Keratinocyte (primary cell): Measurements from ENCODE around the gene NUDT12. TPM values are rescaled to one million over a fixed set of nuclear protein-coding genes. Genes with fewer than 3 reads are reported as not detected.
A peak's percentile ranks its signal among the peaks of the same experiment; 100 is the strongest.

Experiments used
- DNase-seq: peaks from one replicate; pipeline ENCODE4 v3.0.0-alpha.2; 2011; ENCODE audit warnings: low read depth, missing footprints, low spot score
- FAIRE-seq: peaks from 2 replicates; lab custom pipeline; 2011; peaks lifted over from hg19 to GRCh38; lab: Jason Lieb, UNC
- H2AFZ ChIP-seq: 2 replicates; pipeline ENCODE4 v1.6.0; 2012; ENCODE audit warnings: low read length, control low read depth, inconsistent platforms; ENCODE audit not compliant: control insufficient read depth
- H3K27ac ChIP-seq: 2 replicates; pipeline ENCODE4 v1.5.1; 2011; ENCODE audit warnings: low read length; ENCODE audit not compliant: control insufficient read depth, insufficient read depth
- H3K27me3 ChIP-seq: 3 replicates; pipeline ENCODE4 v1.6.0; 2011; ENCODE audit warnings: low read length; ENCODE audit not compliant: control insufficient read depth, insufficient read depth; ENCODE audit errors: extremely low read depth
- H3K36me3 ChIP-seq, 2 experiments: 2 replicates in 1 of 2; 3 replicates in 1 of 2; pipeline ENCODE4 v1.5.1; 2011; ENCODE audit warnings: low read length in 2 of 2, mild to moderate bottlenecking in 1 of 2; ENCODE audit not compliant: control insufficient read depth in 2 of 2, insufficient read depth in 2 of 2; ENCODE audit errors: extremely low read depth in 1 of 2
- H3K4me1 ChIP-seq: 3 replicates; pipeline ENCODE4 v1.5.1; 2011; ENCODE audit warnings: low read length; ENCODE audit not compliant: control insufficient read depth, insufficient read depth; ENCODE audit errors: extremely low read depth
- H3K4me2 ChIP-seq: 3 replicates; pipeline ENCODE4 v1.6.0; 2011; ENCODE audit warnings: low read depth, low read length; ENCODE audit not compliant: control insufficient read depth, insufficient read depth; ENCODE audit errors: extremely low read depth
- H3K4me3 ChIP-seq, 3 experiments: fragments of 200-600 bp in 1 of 3; sonication (generic) in 1 of 3; 2 replicates in 2 of 3; 3 replicates in 1 of 3; pipeline ENCODE4 v1.5.1; 2011 to 2016; ENCODE audit warnings: low read length in 3 of 3, mild to moderate bottlenecking in 3 of 3, control low read depth in 2 of 3, inconsistent platforms in 1 of 3, low read depth in 1 of 3, mixed read lengths in 1 of 3, mixed run types in 1 of 3, moderate library complexity in 1 of 3; ENCODE audit not compliant: control insufficient read depth in 2 of 3, insufficient read depth in 2 of 3; ENCODE audit errors: extremely low read depth in 1 of 3
- H3K79me2 ChIP-seq: 2 replicates; pipeline ENCODE4 v1.6.0; 2012; ENCODE audit warnings: low read length; ENCODE audit not compliant: control insufficient read depth, insufficient read depth
- H3K9ac ChIP-seq: 3 replicates; pipeline ENCODE4 v1.6.0; 2011; ENCODE audit warnings: low read length; ENCODE audit not compliant: control insufficient read depth, insufficient read depth; ENCODE audit errors: extremely low read depth
- H3K9me1 ChIP-seq: 3 replicates; pipeline ENCODE4 v1.6.0; 2011; ENCODE audit warnings: low read length; ENCODE audit not compliant: control insufficient read depth, insufficient read depth; ENCODE audit errors: extremely low read depth
- H3K9me3 ChIP-seq: 2 replicates; pipeline ENCODE4 v1.5.1; 2012; ENCODE audit warnings: low read depth, low read length; ENCODE audit not compliant: control insufficient read depth
- H4K20me1 ChIP-seq: 3 replicates; pipeline ENCODE4 v1.6.0; 2011; ENCODE audit warnings: low read length; ENCODE audit not compliant: control insufficient read depth, insufficient read depth; ENCODE audit errors: extremely low read depth
- EZH2 ChIP-seq: IDR thresholded peaks from one replicate; pipeline ENCODE4 v1.6.1; 2012; ENCODE audit warnings: inconsistent platforms, mild to moderate bottlenecking, low read length, moderate library complexity
- dilution Hi-C: fragments of 300-500 bp; cut with MboI; formaldehyde crosslinking; loops from one replicate; pipeline ENCODE4 v1.7.0; 2020; ENCODE audit warnings: low sequenced_read_pairs; ENCODE audit not compliant: extremely low pct_ligation_motif_present
- polyA plus RNA-seq, 5 experiments: library from polyadenylated mRNA; depleted of rRNA in 3 of 5; stranded (reverse) in 3 of 5; stranded (forward) in 1 of 5; unstranded in 1 of 5; fragments of >200 nt; gene quantifications; 1 replicate in 1 of 5; 2 replicates in 3 of 5; 3 replicates in 1 of 5; pipeline versions ENCODE4 v1.2.1 to v1.2.3, GENCODE V29; 2011 to 2012; ENCODE audit warnings: missing spikeins in 2 of 5, low read depth in 1 of 5, low replicate concordance in 1 of 5
- TF ChIP-seq, protein P1 (sequence below), 3 experiments: IDR thresholded peaks in 1 of 3; conservative IDR thresholded peaks in 1 of 3; optimal IDR thresholded peaks in 1 of 3; 2 replicates in 2 of 3; 3 replicates in 1 of 3; pipeline versions ENCODE3 to v1.5.1; 2011; ENCODE audit warnings: low read length in 3 of 3, mild to moderate bottlenecking in 3 of 3, moderate library complexity in 2 of 3, control low read depth in 1 of 3, inconsistent platforms in 1 of 3; ENCODE audit not compliant: insufficient read depth in 2 of 3; ENCODE audit errors: extremely low read depth in 1 of 3

The NUDT12 gene
- polyA plus RNA-seq, 1 donor (not counting 4 experiments of a cell fraction or from before 2014, with no cell fraction given): 17.6 TPM

DNA sequence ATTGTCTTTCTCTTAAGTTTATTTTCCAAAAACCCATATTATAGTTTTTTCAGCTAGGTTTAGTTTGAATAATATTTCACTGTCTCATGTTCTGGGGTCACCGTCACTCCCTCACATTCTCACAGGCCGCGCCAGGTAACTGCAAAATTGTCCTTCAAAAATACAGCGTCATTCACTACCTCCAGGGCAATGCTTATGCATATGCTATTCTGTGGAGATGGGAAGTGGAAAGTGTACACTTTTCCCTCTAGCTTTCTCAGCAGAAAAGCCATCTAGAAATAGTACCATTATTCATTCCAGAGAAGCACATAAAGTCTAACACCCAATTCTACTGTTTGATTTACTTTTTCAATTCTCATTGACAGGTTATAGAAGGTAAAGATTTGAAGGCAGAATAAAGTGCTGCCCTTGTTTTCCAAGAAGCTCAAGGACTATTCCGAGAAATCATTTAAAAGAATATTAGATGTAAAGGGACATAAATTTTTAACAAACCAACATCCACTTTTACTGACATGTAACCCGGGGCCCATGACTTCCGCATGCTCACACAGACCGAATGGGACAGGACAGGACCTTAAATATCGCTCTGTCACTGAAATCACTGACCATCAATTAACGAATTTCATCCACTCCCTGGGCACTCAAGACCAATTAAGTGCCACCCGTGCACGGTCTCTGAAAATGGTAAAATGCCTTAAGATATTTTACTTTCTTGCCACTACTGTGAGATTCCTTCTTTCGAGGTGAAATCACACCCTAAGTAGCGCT is 720 bp downstream of the NUDT12 start:
- Histone ChIP-seq H3K27me3 (no peaks in the 10 kb centered on the region), H3K36me3 (peaks cover 4 to 7% of the 10 kb centered on the region in 2 experiments), H3K9ac (peak overlapping the region; percentile 87), H3K4me1 (peaks cover 6% of the 10 kb centered on the region), H4K20me1 (no peaks in the 10 kb centered on the region), H3K9me3 (no peaks in the 10 kb centered on the region), H3K4me2 (peak overlapping the region; percentile 93), H3K27ac (peak overlapping the region; percentile 87), H2AFZ (peak overlapping the region; percentile 85), H3K79me2 (peaks cover 3% of the 10 kb centered on the region), H3K9me1 (no peaks in the 10 kb centered on the region), H3K4me3 (peak overlapping the region; percentile 65 to 91 (median 88))
- FAIRE-seq: no peak
- DNase-seq: no peak
- dilution Hi-C loops: no loop called here
- TF ChIP-seq, protein P1, sequence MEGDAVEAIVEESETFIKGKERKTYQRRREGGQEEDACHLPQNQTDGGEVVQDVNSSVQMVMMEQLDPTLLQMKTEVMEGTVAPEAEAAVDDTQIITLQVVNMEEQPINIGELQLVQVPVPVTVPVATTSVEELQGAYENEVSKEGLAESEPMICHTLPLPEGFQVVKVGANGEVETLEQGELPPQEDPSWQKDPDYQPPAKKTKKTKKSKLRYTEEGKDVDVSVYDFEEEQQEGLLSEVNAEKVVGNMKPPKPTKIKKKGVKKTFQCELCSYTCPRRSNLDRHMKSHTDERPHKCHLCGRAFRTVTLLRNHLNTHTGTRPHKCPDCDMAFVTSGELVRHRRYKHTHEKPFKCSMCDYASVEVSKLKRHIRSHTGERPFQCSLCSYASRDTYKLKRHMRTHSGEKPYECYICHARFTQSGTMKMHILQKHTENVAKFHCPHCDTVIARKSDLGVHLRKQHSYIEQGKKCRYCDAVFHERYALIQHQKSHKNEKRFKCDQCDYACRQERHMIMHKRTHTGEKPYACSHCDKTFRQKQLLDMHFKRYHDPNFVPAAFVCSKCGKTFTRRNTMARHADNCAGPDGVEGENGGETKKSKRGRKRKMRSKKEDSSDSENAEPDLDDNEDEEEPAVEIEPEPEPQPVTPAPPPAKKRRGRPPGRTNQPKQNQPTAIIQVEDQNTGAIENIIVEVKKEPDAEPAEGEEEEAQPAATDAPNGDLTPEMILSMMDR (optimal IDR thresholded peaks at IDR 0.05 in 1 of 3, IDR thresholded peaks at IDR 0.05 in 1 of 3, conservative IDR thresholded peaks at IDR 0.05 in 1 of 3; ENCODE audit: extremely low read depth in 1 of 3, insufficient read depth in 2 of 3, low read length in 3 of 3): no peak
- TF ChIP-seq EZH2: no peak

DNA sequence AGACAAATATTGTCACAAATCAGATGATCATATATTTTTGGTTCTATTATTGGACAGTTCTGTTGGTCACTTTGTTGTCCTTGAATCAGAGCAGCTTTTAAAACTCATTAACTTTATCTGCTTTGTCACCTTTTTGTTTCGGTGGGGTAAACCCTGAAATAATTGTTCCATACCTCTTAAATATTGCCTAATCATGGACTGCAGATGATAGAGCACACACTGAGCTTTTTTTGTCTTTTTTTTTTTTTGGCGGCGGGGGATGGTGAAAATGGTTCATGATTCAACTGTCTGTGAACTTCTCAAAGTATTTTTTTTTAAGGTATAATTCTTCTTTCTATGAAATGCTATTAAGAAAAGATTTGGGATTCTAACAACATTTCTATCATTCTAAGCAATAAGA is 1.8 kb downstream of the NUDT12 start:
- Histone ChIP-seq H3K9ac (no peak overlapping the region), H3K27me3 (no peaks in the 10 kb centered on the region), H3K9me3 (no peaks in the 10 kb centered on the region), H3K9me1 (no peaks in the 10 kb centered on the region), H2AFZ (no peak overlapping the region), H4K20me1 (no peaks in the 10 kb centered on the region), H3K4me2 (no peak overlapping the region), H3K4me3 (no peak overlapping the region), H3K36me3 (peaks cover 4 to 7% of the 10 kb centered on the region in 2 experiments), H3K79me2 (peaks cover 3% of the 10 kb centered on the region), H3K4me1 (peaks cover 6% of the 10 kb centered on the region), H3K27ac (no peak overlapping the region)
- TF ChIP-seq, protein P1 (optimal IDR thresholded peaks at IDR 0.05 in 1 of 3, IDR thresholded peaks at IDR 0.05 in 1 of 3, conservative IDR thresholded peaks at IDR 0.05 in 1 of 3; ENCODE audit: extremely low read depth in 1 of 3, insufficient read depth in 2 of 3, low read length in 3 of 3): no peak
- TF ChIP-seq EZH2: no peak
- DNase-seq: no peak
- dilution Hi-C loops: no loop called here
- FAIRE-seq: no peak
